Limb (tissue), 2 donors: ENCODE measurements around the gene EIF2S1.
"Not testable (repeated sequence)": the region's sequence is repeated elsewhere in the genome, so short reads cannot be mapped to it uniquely, and the experiment has no call there.

Source experiments
- DNase-seq, 2 donors: peaks; one replicate each; pipeline ENCODE4 v3.0.0-alpha.2; 2016; ENCODE audit errors: extremely low spot score in 2 of 2

Gene EIF2S1

DNA sequence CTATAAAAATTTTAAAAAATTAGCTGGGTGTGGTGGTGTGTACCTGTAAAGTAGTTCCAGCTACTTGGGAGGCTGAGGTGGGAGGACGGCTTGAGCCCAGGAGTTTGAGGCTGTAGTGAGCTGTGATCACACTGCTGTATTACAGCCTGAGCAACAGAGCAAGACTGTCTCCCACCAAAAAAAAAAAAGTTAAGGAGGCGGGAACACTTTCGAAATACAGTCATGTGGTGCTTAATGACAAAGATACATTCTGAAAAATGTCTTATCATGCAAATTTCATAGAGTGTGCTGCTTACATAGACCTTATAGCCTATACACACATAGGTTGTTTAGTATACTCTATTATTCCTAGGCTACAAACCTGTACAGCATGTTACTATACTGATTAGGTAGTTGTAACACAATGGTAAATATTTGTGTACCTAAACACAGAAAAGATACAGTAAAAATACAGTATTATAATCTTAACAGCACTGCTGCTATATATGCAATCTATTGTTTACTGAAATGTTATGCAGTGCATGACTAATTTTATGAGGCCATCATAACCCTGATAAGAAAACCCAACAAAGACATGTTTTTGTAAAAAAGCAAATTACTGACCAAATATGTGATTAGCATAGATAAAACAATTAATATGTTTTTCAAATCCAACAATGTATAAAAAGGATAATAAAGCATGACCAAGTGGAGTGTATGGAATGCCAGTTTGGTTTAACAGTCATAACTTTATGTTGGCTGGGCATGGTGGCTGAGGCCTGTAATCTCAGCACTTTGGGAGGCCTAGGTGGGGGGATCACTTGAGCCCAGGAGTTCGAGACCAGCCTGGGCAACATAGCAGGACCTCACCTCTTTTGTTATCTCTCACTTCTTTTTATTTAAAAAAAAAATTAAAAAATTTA lies 11.4 kb downstream of the EIF2S1 start:
- DNase-seq = no peak

DNA sequence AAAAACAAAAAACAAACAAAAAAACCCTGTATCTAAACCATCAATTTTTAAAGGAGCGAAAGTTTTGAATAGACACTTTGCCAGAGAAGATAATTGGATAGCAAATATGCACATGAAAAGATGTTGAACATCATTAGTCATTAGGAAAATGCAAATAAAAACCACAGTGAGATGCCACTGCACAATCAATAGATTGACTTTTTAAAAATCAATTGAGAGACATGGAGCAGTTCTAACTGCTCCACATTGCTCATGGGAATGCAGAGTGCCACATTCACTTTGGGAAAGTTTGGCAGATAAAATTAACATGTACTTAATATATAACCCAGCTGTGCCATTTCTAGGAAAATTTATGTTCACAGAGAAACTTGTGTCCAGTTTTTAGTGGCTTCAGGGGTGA lies 12.7 kb downstream of the EIF2S1 start:
- DNase-seq = no peak

DNA sequence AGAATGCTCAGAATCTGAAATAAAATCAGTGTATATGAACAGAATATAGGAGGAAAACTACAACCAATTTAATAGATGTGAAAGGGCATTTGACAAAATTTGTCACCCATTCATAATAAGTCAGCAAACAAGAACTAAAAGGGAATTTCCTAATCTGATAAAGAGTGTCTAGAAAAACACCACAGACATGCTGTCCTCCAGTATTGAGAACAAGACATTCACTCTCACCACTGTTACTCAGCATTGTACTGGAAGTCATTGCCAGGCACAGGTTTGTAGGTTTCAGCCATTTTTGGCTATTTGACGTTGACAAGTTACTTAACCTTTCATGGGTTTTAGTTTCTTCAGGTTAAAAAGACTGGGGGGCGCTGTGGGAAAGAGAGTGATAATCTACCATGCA lies 13.2 kb downstream of the EIF2S1 start:
- DNase-seq = no peak

DNA sequence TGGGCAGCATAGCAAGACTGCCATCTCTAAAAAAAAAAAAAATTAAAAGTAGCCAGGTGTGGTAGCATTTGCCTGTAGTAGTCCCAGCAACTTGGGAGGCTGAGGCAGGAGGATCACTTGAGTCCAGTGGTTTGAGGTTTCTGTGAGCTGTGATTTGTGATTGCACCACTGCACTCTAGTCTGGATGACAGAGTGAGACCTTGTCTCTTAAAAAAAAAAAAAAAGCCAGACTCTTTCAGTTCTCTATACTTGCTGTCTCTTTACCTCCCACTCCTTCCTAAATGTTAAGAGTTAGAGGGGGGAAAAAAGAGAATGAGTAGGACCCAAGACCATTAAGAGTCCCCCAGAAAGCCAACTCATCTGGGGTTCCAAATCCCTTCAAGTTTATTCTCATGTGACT lies 17.8 kb downstream of the EIF2S1 start:
- no peak for DNase-seq

DNA sequence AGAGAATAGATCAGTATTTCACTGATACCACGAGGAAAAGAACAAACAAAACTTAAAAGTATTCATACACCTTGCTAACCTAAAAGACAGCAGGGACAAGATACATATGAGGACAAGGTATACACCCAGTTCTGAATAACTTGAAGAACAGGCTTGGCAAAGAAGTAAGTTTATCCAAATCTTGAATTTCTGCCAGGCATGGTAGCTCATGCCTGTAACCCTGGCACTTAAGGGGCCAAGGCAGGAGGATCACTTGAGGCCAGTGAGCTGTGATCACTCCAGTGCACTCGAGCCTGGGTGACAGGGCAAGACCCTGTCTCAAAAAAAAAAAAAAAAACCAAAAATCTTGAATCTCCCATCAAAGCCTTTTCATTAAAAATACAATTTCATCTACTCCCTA lies 25.0 kb downstream of the EIF2S1 start:
- no peak for DNase-seq

DNA sequence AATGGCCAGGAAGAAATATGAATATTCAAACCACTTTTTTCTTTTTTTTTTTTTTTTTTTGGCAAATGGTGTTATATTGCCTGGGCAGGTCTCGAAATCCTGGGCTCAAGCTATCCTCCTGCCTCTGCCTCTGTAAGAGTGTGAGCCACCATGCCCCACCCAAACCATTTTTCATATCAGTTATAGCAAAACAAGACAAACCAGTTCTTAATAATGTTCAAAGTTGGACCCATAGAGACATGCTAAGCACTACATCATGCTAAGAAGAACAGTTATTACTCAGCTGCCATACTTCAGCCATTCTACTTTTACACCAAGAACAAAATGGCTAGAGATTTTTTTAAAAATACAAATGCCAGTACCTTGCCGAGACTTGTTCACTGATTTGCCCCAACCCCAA lies 25.5 kb downstream of the EIF2S1 start:
- no peak for DNase-seq

DNA sequence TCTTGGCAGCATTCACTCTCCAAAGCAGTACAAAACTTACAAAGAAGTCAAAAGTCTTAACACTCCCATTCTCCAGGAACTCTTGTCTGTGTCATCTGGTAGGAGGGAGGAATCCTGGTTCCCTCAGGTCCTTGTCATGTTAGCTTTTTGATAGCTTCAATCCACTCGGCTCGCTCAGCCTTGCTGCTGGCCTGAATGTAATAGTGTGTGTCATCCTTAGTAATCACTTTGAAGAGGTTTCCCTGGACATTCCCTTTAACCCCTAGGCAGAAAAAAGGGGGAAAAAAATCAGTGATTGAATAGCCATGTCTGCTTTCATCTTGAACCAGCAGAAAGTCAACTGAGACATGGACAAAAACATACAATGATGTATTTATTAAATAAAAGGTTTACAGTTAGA lies 27.1 kb downstream of the EIF2S1 start:
- DNase-seq = no peak

DNA sequence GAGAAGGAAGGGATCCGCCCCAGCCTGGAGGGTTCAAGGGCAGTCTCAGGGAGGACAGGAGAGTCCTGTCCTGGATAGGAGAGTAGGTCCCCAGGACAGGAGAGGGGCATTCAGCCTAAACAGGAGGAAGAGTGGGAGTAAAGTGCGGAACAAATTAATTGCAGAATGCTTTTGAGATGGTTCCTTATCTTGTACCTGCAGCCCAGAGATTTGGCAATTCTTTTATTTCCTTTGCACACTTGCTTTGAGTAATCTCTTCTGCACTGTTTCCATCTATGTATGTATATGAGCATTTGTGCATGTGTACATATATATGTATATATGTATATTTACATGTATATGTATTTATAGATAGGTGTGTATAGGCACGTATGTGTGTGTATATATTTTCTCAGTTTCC lies 29.1 kb downstream of the EIF2S1 start:
- no peak for DNase-seq

DNA sequence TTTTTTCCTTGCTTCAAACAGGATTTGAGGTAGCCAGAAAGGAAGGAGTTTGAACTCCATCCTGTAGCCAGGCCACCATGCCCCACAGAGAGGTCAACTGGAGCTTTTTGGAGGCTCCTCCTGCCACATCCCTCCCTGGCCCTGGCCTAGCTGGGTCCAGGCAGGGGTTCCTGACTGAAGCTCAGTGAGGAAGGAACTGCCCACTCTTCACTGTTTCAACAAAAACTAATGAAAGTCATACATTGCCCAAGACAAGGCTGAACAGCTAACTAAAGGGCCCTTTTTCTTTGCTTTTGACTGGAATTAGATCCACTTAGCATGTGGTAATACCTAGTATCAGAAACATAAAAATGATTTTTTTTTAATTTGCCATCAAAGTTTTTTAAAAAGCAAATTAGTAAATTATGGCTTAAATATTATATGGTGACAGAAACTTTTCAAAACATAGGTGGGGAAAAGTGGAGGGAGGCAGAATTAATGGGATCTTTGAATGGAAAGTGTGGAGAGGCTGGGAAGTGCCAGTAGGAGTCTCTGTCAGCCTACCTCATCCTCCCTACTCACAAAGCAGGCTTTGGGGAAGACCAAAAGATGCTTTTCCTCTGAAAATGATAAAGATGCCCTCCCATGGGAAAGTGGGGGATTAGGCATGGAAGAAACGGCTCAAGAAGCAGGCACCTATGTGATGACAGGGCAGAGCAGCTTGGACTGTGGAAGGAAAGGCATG lies 29.8 kb downstream of the EIF2S1 start:
- DNase-seq = no peak

DNA sequence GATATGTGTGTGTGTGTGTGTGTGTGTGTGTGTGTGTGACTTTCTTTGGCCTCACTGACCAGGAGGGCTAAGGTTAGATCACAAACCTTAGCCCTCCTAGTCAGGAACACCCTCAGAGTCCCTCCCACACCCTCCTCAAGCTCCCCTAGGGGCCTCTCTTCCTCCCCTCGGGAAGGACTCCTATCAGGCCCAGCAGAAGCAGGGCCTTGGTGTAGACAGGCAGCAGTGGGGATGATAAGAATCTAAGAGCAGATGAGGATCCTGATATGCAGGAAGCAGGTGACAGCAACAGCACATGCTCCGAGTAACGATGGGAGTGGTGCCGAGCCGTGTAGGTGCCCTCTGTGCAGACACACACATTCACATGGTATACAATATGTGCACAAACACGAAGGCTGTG lies 31.1 kb downstream of the EIF2S1 start:
- no peak for DNase-seq

DNA sequence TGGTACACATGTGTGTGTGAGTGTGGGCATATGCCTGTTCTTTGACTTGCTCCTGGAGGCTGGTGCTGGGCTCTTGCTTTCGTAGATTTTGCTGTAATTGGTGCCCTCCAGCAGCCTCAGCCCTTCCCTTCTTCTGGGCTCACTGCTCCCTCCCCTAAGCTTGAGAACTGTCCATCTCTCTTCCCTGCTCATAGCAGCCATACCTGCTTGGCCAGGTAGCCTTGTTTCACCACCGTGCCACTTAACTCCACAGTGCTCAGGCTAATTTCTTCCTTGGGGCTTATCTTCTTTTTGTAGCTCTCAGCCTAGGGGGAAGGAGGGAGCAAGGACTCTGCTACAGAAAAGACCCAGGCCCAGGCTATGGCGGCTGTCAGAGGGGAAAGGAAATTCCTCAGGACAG lies 32.0 kb downstream of the EIF2S1 start:
- DNase-seq = no peak

DNA sequence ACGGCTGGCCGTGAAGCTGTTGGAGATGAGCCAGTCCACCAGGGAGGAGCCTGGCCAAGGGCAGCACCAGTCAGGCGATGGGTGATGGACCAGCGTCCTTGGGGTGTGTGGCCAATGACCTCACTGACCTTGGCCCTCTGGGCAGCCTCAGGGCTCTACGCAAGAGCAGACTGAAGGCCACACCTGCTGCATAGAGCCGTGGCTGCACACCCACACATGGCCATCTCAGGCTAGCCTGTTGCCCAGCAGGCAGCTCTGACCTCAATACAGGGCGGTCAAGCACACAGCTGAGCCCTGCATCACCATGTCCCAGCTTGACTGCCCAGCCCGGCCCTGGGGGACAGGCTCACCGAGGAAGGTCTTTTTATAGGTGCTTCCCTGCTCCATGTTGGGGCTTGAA lies 32.7 kb downstream of the EIF2S1 start:
- DNase-seq = no peak

DNA sequence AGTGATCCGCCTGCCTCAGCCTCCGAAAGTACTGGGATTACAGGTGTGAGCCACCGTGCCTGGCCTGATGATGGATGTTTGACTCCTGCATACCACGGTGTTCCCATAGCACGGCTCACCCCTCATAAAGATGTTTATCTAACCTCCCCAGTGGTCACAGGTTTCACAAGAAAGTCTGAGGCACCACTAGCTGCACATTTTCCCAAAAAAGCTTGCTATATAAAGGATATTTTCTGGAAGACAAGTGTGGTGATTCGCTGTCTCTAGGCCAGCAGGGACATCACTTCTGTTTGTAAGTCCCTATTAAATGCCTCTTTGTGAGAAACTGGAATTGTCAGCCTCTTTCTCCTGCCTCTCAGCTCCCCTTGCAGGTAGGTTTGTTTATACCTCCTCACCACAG lies 33.6 kb downstream of the EIF2S1 start:
- DNase-seq = no peak

DNA sequence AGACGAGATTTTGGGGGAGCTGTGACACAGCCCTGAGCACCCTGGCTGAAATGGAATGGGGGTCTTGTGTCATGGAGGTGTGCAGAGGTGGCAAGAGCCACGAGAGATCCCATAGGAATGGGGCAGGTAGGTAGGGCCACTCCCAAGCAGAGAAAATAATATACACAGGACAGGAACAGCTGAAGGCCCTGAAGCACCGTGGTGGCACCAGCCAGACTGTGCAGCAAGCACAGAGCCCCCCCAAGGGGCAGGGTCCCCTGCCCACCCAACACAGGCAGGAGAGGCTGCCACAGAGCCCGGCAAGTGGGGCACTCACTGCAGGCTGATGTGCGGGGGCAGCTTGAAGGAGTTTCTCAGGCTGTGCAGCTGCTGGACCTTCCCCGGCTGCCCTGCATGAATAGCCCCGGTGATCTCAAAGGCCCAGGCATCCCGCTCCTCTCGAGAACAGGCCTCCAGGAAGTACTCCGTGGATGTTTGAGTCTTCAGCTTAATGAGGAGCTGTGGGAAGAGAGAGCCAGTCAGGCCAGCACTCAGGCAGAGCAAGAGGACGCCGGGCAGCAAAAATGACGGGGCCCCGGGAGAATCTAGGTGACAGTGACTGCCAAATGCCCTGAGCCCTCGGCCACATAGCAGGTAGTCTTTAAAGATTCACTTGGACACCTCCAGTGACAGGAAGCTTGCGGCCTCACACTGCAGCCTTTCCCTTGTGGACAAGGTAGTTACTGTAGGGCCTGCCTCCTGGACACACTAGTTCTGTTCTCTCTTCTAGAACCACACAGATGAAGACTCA lies 35.2 kb downstream of the EIF2S1 start:
- no peak for DNase-seq

DNA sequence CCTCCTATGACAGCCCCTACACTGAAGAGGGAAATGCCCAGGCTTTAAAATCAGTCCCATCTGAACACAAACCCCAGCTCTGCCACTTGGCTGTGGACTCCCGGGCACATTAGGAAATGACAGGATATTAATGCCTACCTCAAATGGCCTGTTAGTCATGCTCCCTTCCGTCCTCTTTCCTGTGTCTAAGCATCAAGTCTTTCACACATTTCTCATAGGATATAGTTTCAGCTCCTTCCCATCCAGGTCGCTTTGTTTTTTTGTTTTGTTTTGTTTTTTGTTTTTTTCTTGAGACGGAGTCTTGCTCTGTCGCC lies 35.7 kb downstream of the EIF2S1 start:
- DNase-seq = no peak

DNA sequence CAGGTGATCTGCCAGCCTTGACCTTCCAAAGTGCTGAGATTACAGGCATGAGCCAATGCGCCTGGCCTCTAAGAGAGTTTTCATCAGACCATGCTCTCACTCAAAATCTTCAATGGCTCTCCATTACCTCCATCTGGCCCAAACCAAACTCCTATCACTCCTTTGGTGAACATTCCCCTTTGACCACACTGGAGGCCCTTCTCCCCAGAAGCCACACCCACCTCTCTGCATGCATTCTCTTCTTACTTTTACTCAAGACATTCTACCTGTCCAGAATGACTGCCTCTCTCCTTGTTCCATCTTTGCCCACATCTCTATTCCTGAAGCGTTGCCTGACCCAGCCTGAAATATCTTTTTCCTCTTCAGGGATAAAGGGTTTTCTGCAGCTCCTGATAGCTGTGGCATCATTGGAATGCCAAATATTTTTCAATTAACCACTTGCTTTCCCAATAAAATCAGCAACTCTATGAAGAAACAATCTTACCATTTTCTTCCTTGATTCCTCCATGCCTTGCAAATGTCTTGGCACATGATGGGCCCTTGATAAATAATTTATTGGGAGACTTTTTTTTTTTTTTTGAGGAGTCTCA lies 36.3 kb downstream of the EIF2S1 start:
- DNase-seq = no peak

DNA sequence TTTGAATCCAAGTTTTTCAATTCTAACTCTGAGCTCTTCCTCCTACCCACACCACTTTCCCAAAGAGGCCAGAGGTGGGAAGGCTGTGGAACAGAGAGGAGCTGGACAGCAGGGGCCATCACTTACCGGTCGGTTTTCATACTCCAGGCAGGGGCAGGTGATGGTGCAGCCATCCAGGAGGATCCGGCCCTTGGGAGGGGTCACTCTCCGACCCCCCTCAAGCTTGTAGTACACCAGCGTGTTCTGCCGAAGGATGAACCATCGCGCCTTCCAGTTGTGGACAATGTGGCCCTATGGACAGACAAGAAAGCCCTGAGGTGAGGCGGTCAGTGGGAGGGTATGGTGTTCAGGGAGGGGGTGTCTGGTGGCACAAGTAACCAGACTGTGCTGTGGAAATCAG lies 37.4 kb downstream of the EIF2S1 start:
- no peak for DNase-seq

DNA sequence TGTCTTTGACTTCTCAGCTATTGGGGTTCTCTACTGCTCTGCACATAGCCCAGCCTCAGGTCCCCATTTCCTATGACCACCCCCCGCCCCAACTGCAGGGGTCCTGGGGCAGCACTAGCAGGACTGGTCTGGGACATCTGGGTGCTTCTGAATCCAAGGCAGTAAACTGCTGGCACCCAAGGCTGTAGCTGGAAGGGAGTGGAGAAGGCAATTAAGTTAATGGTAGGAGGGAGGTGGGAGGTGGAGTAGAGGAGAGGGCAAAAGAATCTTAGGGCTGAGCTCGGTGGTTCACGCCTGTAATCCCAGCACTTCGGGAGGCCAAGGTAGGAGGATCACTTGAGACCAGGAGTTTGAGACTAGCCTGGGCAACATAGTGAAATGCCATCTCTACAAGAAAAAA lies 40.3 kb downstream of the EIF2S1 start:
- no peak for DNase-seq

DNA sequence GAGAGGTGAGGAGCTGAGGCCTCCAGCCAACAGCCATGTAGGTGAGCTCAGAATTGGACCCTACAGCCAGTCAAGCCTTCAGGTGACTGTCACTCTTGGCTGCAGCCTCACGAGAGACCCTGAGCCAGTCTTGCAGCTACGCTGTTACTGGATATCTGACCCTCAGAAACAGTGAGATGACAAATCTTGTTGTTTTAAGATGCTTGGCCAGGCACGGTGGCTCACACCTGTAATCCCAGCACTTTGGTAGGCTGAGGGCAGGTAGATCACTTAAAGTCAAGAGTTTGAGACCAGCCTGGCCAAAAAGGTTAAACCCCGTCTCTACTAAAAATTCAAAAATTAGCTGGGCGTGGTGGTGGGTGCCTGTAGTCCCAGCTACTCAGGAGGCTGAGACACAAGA lies 45.6 kb downstream of the EIF2S1 start:
- no peak for DNase-seq

DNA sequence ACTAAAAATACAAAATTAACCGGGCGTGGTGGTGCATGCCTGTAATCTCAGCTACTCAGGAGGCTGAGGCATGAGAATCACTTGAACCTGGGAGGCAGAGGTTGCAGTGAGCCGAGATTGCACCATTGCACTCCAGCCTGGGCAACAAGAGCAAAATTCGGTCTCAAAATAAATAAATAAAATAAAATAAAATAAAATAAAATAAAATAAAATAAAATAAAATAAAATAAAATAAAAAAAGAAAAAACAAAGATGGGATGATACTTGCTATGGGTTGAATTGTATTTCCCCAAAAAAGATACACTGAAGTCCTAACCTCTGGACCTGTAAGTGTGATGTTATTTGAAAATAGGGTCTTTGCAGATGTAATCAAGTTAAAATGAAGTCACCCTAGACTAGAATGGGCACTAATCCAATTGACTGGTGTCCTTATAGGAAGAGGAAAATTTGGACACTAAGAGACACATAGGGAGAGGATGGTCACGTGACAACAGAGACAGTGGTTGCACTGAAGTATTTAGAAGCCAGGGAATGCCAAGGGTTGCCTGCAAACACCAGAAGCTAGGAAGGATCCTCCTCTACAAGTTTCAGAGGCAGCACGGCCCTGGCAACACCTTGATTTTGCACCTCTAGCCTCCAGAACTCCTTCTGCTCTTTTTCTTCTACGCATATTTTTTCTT lies 48.1 kb downstream of the EIF2S1 start:
- not testable (repeated sequence) for DNase-seq

DNA sequence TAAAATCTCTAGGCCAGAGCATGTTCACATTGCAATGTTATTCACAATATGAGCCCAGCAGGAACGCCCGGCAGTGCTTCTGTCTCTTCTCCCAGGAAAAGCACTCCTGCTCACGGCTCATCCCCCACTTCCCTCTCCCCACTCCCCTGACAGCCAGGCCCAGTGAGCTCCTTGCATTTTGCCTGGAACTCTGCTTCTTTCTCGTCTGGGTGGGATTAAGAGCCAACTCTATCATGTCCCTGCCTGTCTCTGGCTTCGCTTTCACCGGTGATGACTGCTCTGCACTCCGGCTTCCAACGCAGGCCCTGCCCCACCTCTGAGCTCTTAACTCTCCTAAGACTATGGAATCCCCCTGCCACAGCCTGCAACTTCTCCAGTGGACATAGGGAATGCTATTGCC lies 49.3 kb downstream of the EIF2S1 start:
- no peak for DNase-seq
